Large intestine (tissue), 3 donors: ENCODE data around the gene SPATS2. TPM values are rescaled to one million over a fixed set of nuclear protein-coding genes. Genes with fewer than 3 reads are reported as not detected.

Experiments
- DNase-seq, 2 donors: peaks; one replicate each; pipeline versions ENCODE4 v3.0.0 to v3.0.0-alpha.2; 2013
- H3K27ac ChIP-seq: one replicate; pipeline ENCODE4 v1.5.1; 2013; ENCODE audit warnings: low read length
- H3K27me3 ChIP-seq: 2 replicates; pipeline ENCODE4 v1.6.1; 2013; ENCODE audit warnings: low read length; ENCODE audit not compliant: control insufficient read depth, insufficient read depth
- H3K36me3 ChIP-seq: 2 replicates; pipeline ENCODE4 v1.6.1; 2013; ENCODE audit warnings: low read length; ENCODE audit not compliant: control insufficient read depth, insufficient read depth
- H3K4me1 ChIP-seq: one replicate; pipeline ENCODE4 v1.6.1; 2013; ENCODE audit warnings: low read length; ENCODE audit not compliant: control insufficient read depth, insufficient read depth
- H3K4me3 ChIP-seq: one replicate; pipeline ENCODE4 v1.5.1; 2013; ENCODE audit warnings: low read length
- H3K9me3 ChIP-seq: one replicate; pipeline ENCODE4 v1.6.1; 2013; ENCODE audit warnings: mild to moderate bottlenecking, low read depth, low read length, moderate library complexity; ENCODE audit not compliant: control insufficient read depth
- WGBS: methylation state at CpG from one replicate; pipeline ENCODE4 v1.1.5; 2013; ENCODE audit warnings: low lambda C conversion rate; ENCODE audit not compliant: insufficient coverage; 5-methylcytosine and 5-hydroxymethylcytosine counted together
- polyA plus RNA-seq: library from polyadenylated mRNA; unstranded; fragments of 120-200 nt; gene quantifications from one replicate; pipeline ENCODE4 v1.2.1, GENCODE V29; 2013

Gene SPATS2
- polyA plus RNA-seq, 1 donor, result 22.7 TPM

DNA sequence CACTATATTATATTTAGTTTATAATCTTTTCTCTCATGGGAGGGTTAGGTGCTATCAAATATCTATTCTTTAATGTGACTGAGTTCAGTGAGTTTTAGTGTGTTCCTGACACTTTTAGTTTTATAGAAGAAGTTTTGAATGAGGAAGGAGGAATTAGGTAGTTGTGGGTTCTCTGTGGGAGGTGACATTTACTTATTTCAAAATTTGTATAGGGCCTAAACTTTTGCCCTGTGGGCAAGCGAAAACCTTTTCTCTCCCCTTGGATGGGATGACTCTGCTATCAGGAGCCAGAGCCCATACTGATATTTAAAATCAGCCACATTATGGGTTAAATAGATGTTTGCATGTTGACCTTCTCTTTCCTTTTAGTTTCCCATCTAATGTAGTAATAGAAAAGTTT, 43.6 kb downstream of the SPATS2 start:
- DNase-seq, result no peak
- H3K4me3 ChIP-seq, result no peak overlapping the region
- H3K36me3 ChIP-seq, result no peaks in the 10 kb centered on the region
- 100% methylated on average over 1 of the region's 1 CpG for WGBS
- H3K4me1 ChIP-seq, result no peaks in the 10 kb centered on the region
- no peaks in the 10 kb centered on the region for H3K27me3 ChIP-seq
- H3K9me3 ChIP-seq, result no peaks in the 10 kb centered on the region
- H3K27ac ChIP-seq, result no peak overlapping the region

DNA sequence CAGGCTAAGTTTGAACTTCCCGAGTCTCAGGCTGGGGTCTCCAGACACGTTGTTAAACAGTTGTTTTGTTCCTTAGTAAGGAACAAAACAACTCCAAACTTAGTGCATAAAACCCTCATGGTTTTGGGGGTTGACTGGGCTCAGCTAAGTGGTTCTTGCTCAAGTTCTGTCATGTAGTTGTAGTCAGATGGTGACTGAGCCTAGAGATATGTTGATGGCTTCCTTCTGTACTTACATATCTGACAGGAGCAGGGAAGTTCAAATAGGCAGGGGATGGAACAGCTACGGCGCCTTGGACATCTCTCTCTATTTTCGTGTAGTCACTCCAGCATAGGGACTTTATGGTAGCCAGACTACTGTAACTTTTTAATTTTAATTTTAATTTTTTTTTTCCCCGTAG, 45.7 kb downstream of the SPATS2 start:
- peaks cover 3% of the 10 kb centered on the region for H3K4me1 ChIP-seq

DNA sequence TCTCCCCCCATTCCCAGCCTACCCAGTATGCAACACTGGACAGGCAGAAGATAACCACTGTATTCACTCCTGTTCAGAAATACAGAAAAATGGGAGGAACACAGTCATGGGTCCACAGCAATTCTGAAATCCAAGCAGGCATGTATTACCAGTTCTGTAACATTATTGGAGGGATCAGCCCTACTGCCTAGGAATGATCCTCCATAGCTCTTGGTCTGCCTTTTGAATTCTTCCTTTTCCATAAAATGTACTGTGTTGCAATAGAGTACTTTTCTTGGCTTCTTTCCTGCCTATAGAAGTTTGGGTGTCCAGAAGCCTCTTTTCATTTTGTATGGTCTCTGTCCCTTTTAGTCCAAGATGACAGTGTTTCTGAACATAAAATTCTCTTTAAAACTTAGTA, 46.5 kb downstream of the SPATS2 start:
- Histone ChIP-seq H3K27ac (no peak overlapping the region), H3K4me3 (no peak overlapping the region), H3K9me3 (no peaks in the 10 kb centered on the region), H3K27me3 (no peaks in the 10 kb centered on the region), H3K36me3 (no peaks in the 10 kb centered on the region), H3K4me1 (peaks cover 3% of the 10 kb centered on the region)
- no peak for DNase-seq

More for the DNA sequence above, 45.7 kb downstream of the SPATS2 start:
- H3K36me3 ChIP-seq, result no peaks in the 10 kb centered on the region
- H3K27ac ChIP-seq, result no peak overlapping the region
- H3K4me3 ChIP-seq, result no peak overlapping the region
- WGBS, result 100% methylated on average over 1 of the region's 6 CpGs
- no peak for DNase-seq
- no peaks in the 10 kb centered on the region for H3K9me3 ChIP-seq
- H3K27me3 ChIP-seq, result no peaks in the 10 kb centered on the region

DNA sequence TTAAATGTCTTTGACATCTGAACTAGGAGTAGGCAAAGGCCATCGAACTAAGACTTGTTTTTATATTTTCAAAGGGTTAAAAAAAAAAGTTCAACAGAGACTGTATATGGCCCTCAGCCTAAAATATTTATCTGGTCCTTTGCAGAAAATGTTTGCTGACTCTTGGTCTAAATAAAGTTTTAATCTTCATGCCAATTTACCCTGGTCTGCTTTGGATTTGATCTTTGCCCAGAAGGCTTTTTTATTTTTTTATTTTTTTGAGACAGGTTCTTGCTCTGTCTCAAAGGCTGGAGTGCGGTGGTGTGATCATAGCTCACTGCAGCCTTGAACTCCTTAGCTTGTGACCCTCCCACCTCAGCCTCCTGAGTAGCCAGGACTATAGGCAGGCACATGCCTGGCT, 47.1 kb downstream of the SPATS2 start:
- no peak overlapping the region for H3K4me3 ChIP-seq
- H3K36me3 ChIP-seq, result no peaks in the 10 kb centered on the region
- H3K27ac ChIP-seq, result no peak overlapping the region
- H3K27me3 ChIP-seq, result no peaks in the 10 kb centered on the region
- no peaks in the 10 kb centered on the region for H3K9me3 ChIP-seq
- WGBS, result 60% methylated on average over 1 of the region's 2 CpGs
- no peak for DNase-seq
- peaks cover 3% of the 10 kb centered on the region for H3K4me1 ChIP-seq

DNA sequence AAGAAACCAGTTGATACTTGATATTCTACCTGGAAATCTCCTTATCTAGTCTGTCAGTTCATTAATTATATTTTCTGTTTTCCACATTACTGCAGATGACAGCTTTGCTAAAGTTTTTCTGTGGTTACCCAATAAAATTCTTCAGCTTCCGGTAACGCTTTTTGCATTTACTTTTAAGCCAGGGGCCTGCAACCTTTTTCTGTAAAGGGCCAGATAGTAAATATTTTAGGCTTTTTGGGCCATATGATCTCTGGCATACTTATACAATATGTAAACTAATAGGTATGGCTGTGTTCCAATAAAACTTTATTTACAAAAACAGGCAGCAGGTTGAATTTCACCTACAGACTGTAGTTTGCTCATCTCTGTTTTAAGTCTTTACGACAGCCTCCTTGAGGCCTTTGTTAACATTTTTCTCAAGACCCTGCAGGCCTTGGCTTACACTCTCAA, 48.3 kb downstream of the SPATS2 start:
- no peak overlapping the region for H3K4me3 ChIP-seq
- H3K9me3 ChIP-seq, result no peaks in the 10 kb centered on the region
- H3K27ac ChIP-seq, result no peak overlapping the region
- DNase-seq, result no peak
- H3K27me3 ChIP-seq, result no peaks in the 10 kb centered on the region
- H3K4me1 ChIP-seq, result peaks cover 4% of the 10 kb centered on the region
- WGBS, result 80% methylated on average over 2 of the region's 3 CpGs
- H3K36me3 ChIP-seq, result no peaks in the 10 kb centered on the region

DNA sequence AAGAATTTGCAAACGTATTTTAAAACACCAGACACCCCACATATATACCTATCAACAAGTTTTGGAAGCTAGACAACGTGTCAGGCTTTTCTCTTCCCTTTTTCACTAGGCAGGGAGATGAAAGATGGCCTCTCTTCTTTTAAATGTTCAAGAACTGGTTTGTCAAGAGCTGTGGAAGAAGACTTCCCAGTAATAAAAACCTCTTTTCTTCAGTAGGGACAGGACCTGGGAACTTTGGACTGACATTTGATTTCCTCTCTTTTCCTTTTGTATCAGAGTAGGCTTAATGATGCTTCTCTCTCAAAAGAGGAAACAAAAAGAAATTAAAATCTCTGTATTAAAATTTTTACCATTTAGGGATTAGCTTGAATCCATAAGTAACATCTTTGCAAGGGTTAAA, 49.6 kb downstream of the SPATS2 start:
- no CpG with 5 or more reads among the region's 2 CpGs for WGBS
- Histone ChIP-seq H3K9me3 (no peaks in the 10 kb centered on the region), H3K36me3 (no peaks in the 10 kb centered on the region), H3K4me3 (no peak overlapping the region), H3K4me1 (peaks cover 13% of the 10 kb centered on the region), H3K27ac (no peak overlapping the region), H3K27me3 (no peaks in the 10 kb centered on the region)
- DNase-seq, result no peak

DNA sequence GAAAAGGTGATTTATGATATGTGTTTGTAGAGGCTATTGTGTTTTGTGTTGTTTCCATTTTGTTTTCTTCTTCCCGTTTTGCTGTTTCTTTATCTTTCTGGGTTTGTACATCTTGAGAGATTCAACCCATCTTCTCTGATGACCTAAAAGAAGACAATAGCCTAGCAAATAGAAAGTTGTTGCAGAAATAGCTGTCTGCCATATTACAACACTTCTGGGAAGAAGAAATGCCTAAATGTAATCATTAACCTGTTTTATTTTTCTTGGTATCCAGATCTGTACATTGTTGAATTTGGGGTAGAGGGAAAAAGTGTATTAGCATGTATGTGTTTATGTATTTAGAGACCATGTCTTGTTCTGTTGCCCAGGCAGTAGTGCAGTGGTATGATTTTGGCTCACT, 50.3 kb downstream of the SPATS2 start:
- H3K36me3 ChIP-seq, result no peaks in the 10 kb centered on the region
- H3K4me1 ChIP-seq, result peaks cover 19% of the 10 kb centered on the region
- no peak overlapping the region for H3K27ac ChIP-seq
- no CpG with 5 or more reads among the region's 1 CpG for WGBS
- H3K27me3 ChIP-seq, result no peaks in the 10 kb centered on the region
- H3K4me3 ChIP-seq, result no peak overlapping the region
- H3K9me3 ChIP-seq, result no peaks in the 10 kb centered on the region
- no peak for DNase-seq

DNA sequence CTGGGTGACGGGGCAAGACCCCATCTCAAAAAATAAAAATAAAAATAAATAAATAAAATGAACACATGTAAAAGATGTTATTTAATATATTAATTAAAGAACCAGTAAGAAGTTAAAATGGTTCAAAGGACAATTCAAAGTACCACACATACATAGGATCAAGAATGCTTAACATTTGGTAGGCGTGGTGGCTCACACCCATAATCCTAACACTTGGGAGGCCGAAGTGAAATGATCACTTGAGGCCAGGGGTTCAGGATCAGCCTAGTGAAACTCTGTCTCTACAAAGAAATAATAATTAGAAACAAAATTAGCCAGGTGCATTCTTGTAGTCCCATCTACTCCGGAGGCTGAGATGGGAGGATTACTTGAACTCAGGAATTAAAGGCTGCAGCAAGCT, 53.3 kb downstream of the SPATS2 start:
- Histone ChIP-seq H3K4me3 (no peak overlapping the region), H3K27ac (no peak overlapping the region), H3K9me3 (no peaks in the 10 kb centered on the region), H3K27me3 (no peaks in the 10 kb centered on the region), H3K36me3 (no peaks in the 10 kb centered on the region), H3K4me1 (peaks cover 20% of the 10 kb centered on the region)
- no CpG with 5 or more reads among the region's 4 CpGs for WGBS
- DNase-seq, result no peak

DNA sequence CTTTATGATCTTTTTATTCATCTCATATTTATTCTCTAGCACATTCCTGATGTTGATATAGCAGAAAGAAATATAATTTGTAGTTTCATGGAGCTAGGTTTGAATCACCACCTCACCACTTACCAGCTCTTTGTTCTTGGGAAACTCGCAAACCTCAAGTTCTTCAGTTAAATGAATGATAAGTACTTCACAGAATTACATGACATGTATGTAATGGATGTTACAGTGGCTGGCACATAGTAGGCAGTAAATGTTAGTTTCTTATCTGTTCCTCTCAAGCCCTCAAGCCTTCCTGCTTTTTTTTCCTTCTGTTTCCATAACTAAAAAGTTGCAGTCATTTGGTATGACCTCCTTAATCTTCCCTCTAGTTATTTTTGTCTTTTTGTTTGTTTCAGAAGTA, 54.9 kb downstream of the SPATS2 start:
- no peak overlapping the region for H3K4me3 ChIP-seq
- H3K27ac ChIP-seq, result no peak overlapping the region
- peaks cover 20% of the 10 kb centered on the region for H3K4me1 ChIP-seq
- no peaks in the 10 kb centered on the region for H3K9me3 ChIP-seq
- DNase-seq, result no peak
- no peaks in the 10 kb centered on the region for H3K36me3 ChIP-seq
- H3K27me3 ChIP-seq, result no peaks in the 10 kb centered on the region
- no CpG with 5 or more reads among the region's 1 CpG for WGBS

DNA sequence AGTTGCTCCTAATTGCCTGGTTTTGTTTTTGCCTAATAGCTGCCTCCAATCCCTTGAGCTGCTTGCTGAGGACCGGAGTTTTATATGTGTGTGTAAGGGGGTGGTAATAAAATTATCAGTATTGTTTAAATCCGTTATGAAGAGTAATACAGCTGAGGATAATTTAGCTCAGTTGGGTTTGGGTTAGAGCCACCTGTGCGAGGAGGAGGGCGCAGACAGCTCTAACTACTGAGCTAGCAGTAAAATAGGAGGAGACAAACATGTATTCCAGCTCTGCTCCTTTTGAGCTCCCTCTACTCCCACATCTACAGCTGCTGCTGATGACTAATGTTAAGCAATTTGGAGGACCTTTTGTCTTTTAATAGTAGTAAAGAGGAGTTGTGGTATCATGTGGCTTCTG, 61.5 kb downstream of the SPATS2 start:
- Histone ChIP-seq H3K27me3 (no peaks in the 10 kb centered on the region), H3K36me3 (no peaks in the 10 kb centered on the region), H3K4me3 (no peak overlapping the region), H3K4me1 (no peaks in the 10 kb centered on the region), H3K27ac (no peak overlapping the region), H3K9me3 (no peaks in the 10 kb centered on the region)
- no peak for DNase-seq
- WGBS, result no CpG with 5 or more reads among the region's 4 CpGs

DNA sequence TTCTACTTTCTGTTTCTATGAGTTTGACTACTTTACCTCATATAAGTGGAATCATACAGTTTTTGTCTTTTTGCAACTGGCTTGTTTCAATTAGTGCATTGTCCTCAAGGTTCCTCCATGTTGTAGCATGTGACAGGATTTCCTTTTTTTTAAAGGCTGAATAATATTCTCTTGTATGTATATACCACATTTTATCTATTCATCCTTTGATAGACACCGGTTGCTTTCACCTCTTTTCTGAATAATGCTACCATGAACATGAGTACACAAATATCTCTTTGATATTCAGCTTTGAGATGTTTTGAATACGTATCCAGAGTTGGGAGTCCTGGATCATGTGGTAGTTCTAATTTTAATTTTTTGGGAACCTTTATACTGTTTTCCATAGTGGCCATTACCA, 65.4 kb downstream of the SPATS2 start:
- DNase-seq, result no peak
- Histone ChIP-seq H3K9me3 (peaks cover 1% of the 10 kb centered on the region), H3K27me3 (no peaks in the 10 kb centered on the region), H3K4me3 (no peak overlapping the region), H3K27ac (no peak overlapping the region), H3K36me3 (no peaks in the 10 kb centered on the region), H3K4me1 (no peaks in the 10 kb centered on the region)
- WGBS, result 100% methylated on average over 2 of the region's 2 CpGs
